HepG2 (cell line): Measurements from ENCODE around the gene MRPL20. TPM values are rescaled to one million over a fixed set of nuclear protein-coding genes. Genes with fewer than 3 reads are reported as not detected.

ENCODE experiments used
- FOXA3 ChIP-seq: IDR thresholded peaks from 2 replicates; pipeline ENCODE4 v1.6.1; 2016; ENCODE audit warnings: missing genetic modification reagents, missing compliant biosample characterization
- GATA4 ChIP-seq: sonication (generic); IDR thresholded peaks from 2 replicates; pipeline ENCODE4 v1.6.1; 2016; ENCODE audit warnings: antibody characterized with exemption, low read depth, borderline replicate concordance
- HOXD1 ChIP-seq: sonication (generic); formaldehyde crosslinking; IDR thresholded peaks from 2 replicates; pipeline ENCODE4 v1.5.0; 2020; ENCODE audit warnings: missing genetic modification reagents
- LCORL ChIP-seq, 2 experiments: fragments of 450-650 bp in 1 of 2; sonication (generic) in 1 of 2; formaldehyde crosslinking in 1 of 2; IDR thresholded peaks; 2 replicates each; pipeline versions ENCODE4 v1.5.0 to v1.6.1; 2017 to 2020; ENCODE audit warnings: antibody characterized with exemption in 1 of 2, missing genetic modification reagents in 1 of 2
- MAZ ChIP-seq, 2 experiments: sonication (generic) in 1 of 2; formaldehyde crosslinking in 1 of 2; IDR thresholded peaks; 2 replicates each; pipeline versions ENCODE4 v1.5.0 to v1.6.1; 2012 to 2020; ENCODE audit warnings: low read depth in 2 of 2, mild to moderate bottlenecking in 2 of 2, borderline replicate concordance in 1 of 2, improper control_type of control experiment in 1 of 2, low read length in 1 of 2, missing genetic modification reagents in 1 of 2, moderate library complexity in 1 of 2
- ZFP41 ChIP-seq: sonication (generic); formaldehyde crosslinking; IDR thresholded peaks from 2 replicates; pipeline ENCODE4 v1.4.0; 2020; ENCODE audit warnings: mild to moderate bottlenecking, missing genetic modification reagents, borderline replicate concordance
- ZFX ChIP-seq: sonication (generic); formaldehyde crosslinking; IDR thresholded peaks from 2 replicates; pipeline ENCODE4 v1.4.0; 2020; ENCODE audit warnings: mild to moderate bottlenecking, low read depth, missing genetic modification reagents, moderate library complexity
- ZNF253 ChIP-seq: sonication (generic); formaldehyde crosslinking; IDR thresholded peaks from 2 replicates; pipeline ENCODE4 v1.8.0; 2022; ENCODE audit warnings: mild to moderate bottlenecking, missing genetic modification reagents, borderline replicate concordance
- ZNF747 ChIP-seq: sonication (generic); formaldehyde crosslinking; IDR thresholded peaks from 2 replicates; pipeline ENCODE4 v1.8.1; 2023; ENCODE audit warnings: missing genetic modification reagents, mild to moderate bottlenecking, borderline replicate concordance
- polyA plus RNA-seq, 8 experiments: library from polyadenylated mRNA; depleted of rRNA in 3 of 8; stranded (reverse) in 7 of 8; unstranded in 1 of 8; fragments of >200 nt; fragmentation: Illumina TruSeq in 4 of 8; extraction: Trizol in 4 of 8; gene quantifications; 2 replicates each; pipeline versions ENCODE4 v1.2.1 to v1.2.3, GENCODE V29; 2011 to 2016; ENCODE audit warnings: low read depth in 4 of 8, missing spikeins in 1 of 8, mixed read lengths in 1 of 8; ENCODE audit not compliant: insufficient read depth in 1 of 8
- total RNA-seq, 5 experiments: library from RNA; depleted of rRNA; stranded (reverse); fragments of >200 nt; fragmentation: Illumina TruSeq; extraction: Trizol; gene quantifications; 2 replicates each; pipeline ENCODE4 v1.2.3, GENCODE V29; 2016; ENCODE audit warnings: low read depth in 1 of 5
- TF ChIP-seq, protein P1 (sequence below): sonication (generic); formaldehyde crosslinking; IDR thresholded peaks from 2 replicates; pipeline ENCODE4 v1.5.1; 2020; ENCODE audit warnings: mild to moderate bottlenecking, missing genetic modification reagents, moderate library complexity
- TF ChIP-seq, protein P2 (sequence below): sonication (generic); formaldehyde crosslinking; IDR thresholded peaks from 2 replicates; pipeline ENCODE4 v1.4.0; 2020; ENCODE audit warnings: missing genetic modification reagents, borderline replicate concordance
- TF ChIP-seq, protein P3 (sequence below): sonication (generic); formaldehyde crosslinking; IDR thresholded peaks from 2 replicates; pipeline ENCODE4 v1.4.0; 2020; ENCODE audit warnings: mild to moderate bottlenecking, missing genetic modification reagents

The MRPL20 gene
- total and polyA plus RNA-seq, 2 of the 13 experiments (the other 11 are each of a cell fraction or from before 2014, with no cell fraction given): 59.2 to 127 TPM

- TF ChIP-seq, protein P1, sequence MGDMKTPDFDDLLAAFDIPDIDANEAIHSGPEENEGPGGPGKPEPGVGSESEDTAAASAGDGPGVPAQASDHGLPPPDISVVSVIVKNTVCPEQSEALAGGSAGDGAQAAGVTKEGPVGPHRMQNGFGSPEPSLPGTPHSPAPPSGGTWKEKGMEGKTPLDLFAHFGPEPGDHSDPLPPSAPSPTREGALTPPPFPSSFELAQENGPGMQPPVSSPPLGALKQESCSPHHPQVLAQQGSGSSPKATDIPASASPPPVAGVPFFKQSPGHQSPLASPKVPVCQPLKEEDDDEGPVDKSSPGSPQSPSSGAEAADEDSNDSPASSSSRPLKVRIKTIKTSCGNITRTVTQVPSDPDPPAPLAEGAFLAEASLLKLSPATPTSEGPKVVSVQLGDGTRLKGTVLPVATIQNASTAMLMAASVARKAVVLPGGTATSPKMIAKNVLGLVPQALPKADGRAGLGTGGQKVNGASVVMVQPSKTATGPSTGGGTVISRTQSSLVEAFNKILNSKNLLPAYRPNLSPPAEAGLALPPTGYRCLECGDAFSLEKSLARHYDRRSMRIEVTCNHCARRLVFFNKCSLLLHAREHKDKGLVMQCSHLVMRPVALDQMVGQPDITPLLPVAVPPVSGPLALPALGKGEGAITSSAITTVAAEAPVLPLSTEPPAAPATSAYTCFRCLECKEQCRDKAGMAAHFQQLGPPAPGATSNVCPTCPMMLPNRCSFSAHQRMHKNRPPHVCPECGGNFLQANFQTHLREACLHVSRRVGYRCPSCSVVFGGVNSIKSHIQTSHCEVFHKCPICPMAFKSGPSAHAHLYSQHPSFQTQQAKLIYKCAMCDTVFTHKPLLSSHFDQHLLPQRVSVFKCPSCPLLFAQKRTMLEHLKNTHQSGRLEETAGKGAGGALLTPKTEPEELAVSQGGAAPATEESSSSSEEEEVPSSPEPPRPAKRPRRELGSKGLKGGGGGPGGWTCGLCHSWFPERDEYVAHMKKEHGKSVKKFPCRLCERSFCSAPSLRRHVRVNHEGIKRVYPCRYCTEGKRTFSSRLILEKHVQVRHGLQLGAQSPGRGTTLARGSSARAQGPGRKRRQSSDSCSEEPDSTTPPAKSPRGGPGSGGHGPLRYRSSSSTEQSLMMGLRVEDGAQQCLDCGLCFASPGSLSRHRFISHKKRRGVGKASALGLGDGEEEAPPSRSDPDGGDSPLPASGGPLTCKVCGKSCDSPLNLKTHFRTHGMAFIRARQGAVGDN (CRISPR knock-in tag): peak; percentile 67
- TF ChIP-seq, protein P2, sequence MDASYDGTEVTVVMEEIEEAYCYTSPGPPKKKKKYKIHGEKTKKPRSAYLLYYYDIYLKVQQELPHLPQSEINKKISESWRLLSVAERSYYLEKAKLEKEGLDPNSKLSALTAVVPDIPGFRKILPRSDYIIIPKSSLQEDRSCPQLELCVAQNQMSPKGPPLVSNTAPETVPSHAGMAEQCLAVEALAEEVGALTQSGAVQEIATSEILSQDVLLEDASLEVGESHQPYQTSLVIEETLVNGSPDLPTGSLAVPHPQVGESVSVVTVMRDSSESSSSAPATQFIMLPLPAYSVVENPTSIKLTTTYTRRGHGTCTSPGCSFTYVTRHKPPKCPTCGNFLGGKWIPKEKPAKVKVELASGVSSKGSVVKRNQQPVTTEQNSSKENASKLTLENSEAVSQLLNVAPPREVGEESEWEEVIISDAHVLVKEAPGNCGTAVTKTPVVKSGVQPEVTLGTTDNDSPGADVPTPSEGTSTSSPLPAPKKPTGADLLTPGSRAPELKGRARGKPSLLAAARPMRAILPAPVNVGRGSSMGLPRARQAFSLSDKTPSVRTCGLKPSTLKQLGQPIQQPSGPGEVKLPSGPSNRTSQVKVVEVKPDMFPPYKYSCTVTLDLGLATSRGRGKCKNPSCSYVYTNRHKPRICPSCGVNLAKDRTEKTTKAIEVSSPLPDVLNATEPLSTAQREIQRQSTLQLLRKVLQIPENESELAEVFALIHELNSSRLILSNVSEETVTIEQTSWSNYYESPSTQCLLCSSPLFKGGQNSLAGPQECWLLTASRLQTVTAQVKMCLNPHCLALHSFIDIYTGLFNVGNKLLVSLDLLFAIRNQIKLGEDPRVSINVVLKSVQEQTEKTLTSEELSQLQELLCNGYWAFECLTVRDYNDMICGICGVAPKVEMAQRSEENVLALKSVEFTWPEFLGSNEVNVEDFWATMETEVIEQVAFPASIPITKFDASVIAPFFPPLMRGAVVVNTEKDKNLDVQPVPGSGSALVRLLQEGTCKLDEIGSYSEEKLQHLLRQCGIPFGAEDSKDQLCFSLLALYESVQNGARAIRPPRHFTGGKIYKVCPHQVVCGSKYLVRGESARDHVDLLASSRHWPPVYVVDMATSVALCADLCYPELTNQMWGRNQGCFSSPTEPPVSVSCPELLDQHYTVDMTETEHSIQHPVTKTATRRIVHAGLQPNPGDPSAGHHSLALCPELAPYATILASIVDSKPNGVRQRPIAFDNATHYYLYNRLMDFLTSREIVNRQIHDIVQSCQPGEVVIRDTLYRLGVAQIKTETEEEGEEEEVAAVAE (CRISPR knock-in tag): 0 out of 2 replicates have a peak, but pooled peaks have one; percentile 19
- TF ChIP-seq GATA4 (peak; percentile 56; the same call in 1 of the 2 replicates), MAZ (IDR thresholded peaks at IDR 0.05; ENCODE audit: borderline replicate concordance, low read depth, low read length) (peak; percentile 78; the same call in 1 of the 2 replicates), MAZ (CRISPR knock-in tag; IDR thresholded peaks at IDR 0.05; ENCODE audit: low read depth) (peak; percentile 92), LCORL (IDR thresholded peaks at IDR 0.05) (no peak), LCORL (CRISPR knock-in tag; IDR thresholded peaks at IDR 0.05) (peak; percentile 74), ZNF253 (CRISPR knock-in tag) (no peak), ZFP41 (no peak), ZFX (0 out of 2 replicates have a peak, but pooled peaks have one; percentile 42), FOXA3 (CRISPR knock-in tag) (0 out of 2 replicates have a peak, but pooled peaks have one; percentile 14), ZNF747 (CRISPR knock-in tag) (0 out of 2 replicates have a peak, but pooled peaks have one; percentile 47), HOXD1 (CRISPR knock-in tag) (peak; percentile 34; the same call in 1 of the 2 replicates)
- TF ChIP-seq, protein P3, sequence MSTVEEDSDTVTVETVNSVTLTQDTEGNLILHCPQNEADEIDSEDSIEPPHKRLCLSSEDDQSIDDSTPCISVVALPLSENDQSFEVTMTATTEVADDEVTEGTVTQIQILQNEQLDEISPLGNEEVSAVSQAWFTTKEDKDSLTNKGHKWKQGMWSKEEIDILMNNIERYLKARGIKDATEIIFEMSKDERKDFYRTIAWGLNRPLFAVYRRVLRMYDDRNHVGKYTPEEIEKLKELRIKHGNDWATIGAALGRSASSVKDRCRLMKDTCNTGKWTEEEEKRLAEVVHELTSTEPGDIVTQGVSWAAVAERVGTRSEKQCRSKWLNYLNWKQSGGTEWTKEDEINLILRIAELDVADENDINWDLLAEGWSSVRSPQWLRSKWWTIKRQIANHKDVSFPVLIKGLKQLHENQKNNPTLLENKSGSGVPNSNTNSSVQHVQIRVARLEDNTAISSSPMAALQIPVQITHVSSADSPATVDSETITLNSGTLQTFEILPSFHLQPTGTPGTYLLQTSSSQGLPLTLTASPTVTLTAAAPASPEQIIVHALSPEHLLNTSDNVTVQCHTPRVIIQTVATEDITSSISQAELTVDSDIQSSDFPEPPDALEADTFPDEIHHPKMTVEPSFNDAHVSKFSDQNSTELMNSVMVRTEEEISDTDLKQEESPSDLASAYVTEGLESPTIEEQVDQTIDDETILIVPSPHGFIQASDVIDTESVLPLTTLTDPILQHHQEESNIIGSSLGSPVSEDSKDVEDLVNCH (CRISPR knock-in tag): no peak
Observed at GRCh38 chr1:1437904-1438376, 30.8 kb upstream of the MRPL20 start (continued).
